Neural crest cell (in vitro differentiated cells): ENCODE measurements around the gene RIOK1. TPM values are rescaled to one million over a fixed set of nuclear protein-coding genes. Genes with fewer than 3 reads are reported as not detected.

Experiments used
- DNase-seq: peaks from one replicate; pipeline ENCODE4 v3.0.0; 2021; ENCODE audit warnings: low read depth, mixed read lengths, low spot score
- H3K27ac Mint-ChIP-seq: one replicate; pipeline ENCODE4 v1.8.0; 2021; ENCODE audit warnings: mild to moderate bottlenecking, mixed read lengths; ENCODE audit not compliant: unreplicated experiment
- H3K27me3 Mint-ChIP-seq: 2 replicates; pipeline ENCODE4 v1.8.0; 2021; ENCODE audit warnings: low read depth, mild to moderate bottlenecking, mixed read lengths
- H3K36me3 Mint-ChIP-seq: 2 replicates; pipeline ENCODE4 v1.8.0; 2021; ENCODE audit warnings: low read depth, mild to moderate bottlenecking, mixed read lengths
- H3K4me1 Mint-ChIP-seq: 2 replicates; pipeline ENCODE4 v1.8.0; 2021; ENCODE audit warnings: mixed read lengths
- H3K4me3 Mint-ChIP-seq: one replicate; pipeline ENCODE4 v1.8.0; 2021; ENCODE audit warnings: mild to moderate bottlenecking, mixed read lengths
- H3K9me3 Mint-ChIP-seq: 2 replicates; pipeline ENCODE4 v1.8.0; 2021; ENCODE audit warnings: mixed read lengths
- CTCF ChIP-seq: fragments of 200-600 bp; sonication (generic); conservative IDR thresholded peaks from 2 replicates; pipeline ENCODE4 v1.5.0; 2021; ENCODE audit warnings: antibody characterized with exemption, mild to moderate bottlenecking
- total RNA-seq: library from RNA; stranded (reverse); gene quantifications from 2 replicates; pipeline ENCODE4 v1.2.1, GENCODE V29; 2021

RIOK1 gene
- total RNA-seq, 1 donor from 2014 or later, result 28.0 TPM

DNA sequence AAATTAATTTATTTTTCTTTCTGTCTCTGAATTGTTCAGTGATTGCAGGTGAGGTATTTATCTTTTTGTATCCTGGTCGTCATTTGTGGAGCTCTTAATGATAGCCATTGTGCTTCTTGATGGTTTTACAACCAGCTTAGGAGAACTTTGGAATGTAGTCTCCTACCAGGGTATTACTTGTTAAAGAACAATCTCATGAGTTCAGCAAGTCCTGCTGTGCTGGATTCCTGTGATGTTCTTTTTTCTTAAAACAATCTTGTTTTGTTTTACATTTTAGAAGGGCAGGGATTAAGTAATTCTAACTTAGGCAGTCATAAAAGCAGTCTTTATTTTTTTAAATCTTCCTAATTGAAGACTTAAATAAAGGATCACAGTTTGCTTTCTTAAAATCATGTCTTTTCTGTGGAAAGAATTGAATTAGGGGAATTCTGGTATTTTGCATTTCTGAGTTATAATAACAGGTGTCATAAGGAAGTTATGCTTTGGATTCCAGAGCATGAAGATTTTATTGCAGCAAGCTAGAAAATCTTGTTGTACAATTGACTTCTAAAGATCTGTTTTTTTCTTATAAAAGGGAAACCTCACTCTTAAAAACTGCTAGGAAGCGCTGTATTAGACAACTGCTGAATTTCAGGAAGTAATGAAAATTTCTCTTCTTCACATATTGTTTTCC is 23.7 kb downstream of the RIOK1 start:
- TF ChIP-seq CTCF, result no peak
- peaks cover 4% of the 10 kb centered on the region for H3K36me3 Mint-ChIP-seq

DNA sequence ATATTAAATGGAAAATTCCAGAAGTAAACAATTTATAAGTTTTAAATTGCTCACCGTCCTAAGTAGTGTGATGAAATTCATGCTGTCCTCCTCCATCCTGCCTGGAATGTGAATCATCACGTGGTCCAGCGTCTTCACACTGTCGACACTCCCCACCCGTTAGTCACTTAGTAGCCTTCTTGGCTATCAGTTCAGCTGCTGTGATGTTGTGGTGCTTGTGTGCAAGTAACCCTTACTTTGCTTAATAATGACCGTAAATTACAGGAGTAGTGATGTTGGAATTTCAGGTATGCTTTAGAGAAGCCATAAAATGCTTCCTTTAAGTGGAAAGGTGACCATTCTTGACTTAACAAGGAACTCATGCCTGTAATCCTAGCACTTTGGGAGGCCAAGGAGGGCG is 25.2 kb downstream of the RIOK1 start:
- H3K36me3 Mint-ChIP-seq, result peaks cover 4% of the 10 kb centered on the region
- no peak overlapping the region for H3K27ac Mint-ChIP-seq
- no peak for TF ChIP-seq CTCF

More for the DNA sequence above, 23.7 kb downstream of the RIOK1 start:
- Mint-ChIP-seq H3K4me1 (no peaks in the 10 kb centered on the region), H3K4me3 (no peak overlapping the region), H3K9me3 (no peaks in the 10 kb centered on the region), H3K27me3 (no peaks in the 10 kb centered on the region), H3K27ac (no peak overlapping the region)
- no peak for DNase-seq

DNA sequence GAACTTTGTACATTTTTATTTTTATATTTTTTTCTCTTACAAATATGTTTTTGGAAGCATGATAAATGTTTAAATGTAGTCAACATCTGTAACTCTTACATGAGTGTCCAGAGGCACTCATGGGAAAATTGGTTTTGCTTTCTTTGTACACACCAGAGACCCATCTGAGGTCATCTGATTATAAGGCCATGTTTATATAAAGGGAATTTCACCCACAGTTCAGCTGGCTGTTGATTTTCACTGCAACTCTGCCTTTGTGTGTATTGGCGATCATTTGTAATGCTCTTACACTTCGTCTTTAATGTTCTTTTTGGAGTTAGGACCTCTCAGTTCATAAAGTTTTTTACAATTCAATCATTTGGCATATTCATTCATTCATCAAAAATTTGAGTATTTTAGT is 28.1 kb downstream of the RIOK1 start:
- Mint-ChIP-seq H3K9me3 (no peaks in the 10 kb centered on the region), H3K36me3 (peaks cover 7% of the 10 kb centered on the region), H3K27ac (no peak overlapping the region), H3K4me1 (no peaks in the 10 kb centered on the region), H3K27me3 (no peaks in the 10 kb centered on the region), H3K4me3 (no peak overlapping the region)
- no peak for TF ChIP-seq CTCF
- no peak for DNase-seq

More for the DNA sequence above, 25.2 kb downstream of the RIOK1 start:
- Mint-ChIP-seq H3K9me3 (no peaks in the 10 kb centered on the region), H3K4me3 (no peak overlapping the region), H3K4me1 (no peaks in the 10 kb centered on the region), H3K27me3 (no peaks in the 10 kb centered on the region)
- DNase-seq, result no peak

DNA sequence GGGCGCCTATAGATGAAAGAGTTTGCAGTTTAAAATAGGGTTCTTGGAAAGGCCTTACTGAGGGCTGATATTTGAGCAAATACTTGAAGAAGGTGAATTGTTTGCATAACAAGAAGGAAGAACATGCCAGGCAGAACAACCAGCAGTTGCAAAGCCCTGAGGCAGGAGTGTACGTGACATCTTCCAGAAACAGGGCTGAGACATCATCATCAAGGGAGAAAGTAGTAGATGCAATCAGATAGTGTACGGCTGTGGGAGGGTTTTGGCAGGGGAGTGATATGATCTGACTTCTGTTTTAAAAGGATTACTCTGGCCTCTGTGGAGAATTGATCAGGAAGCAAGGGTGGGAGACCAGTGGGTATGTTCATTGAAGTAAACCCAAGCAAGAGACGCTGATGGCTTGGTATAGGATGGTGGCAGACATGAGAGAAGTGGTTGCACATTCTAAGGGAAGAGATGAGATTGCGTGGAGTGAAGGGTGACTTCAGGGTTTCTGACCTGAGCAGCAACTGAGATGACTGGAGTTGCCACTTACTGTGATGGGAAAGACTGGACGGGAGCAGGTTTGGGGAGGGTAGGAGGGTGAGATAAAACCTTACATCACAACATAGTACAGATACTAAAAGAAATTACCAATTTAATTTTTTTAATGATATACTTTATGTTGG is 28.8 kb downstream of the RIOK1 start:
- no peak overlapping the region for H3K27ac Mint-ChIP-seq
- H3K36me3 Mint-ChIP-seq, result peaks cover 7% of the 10 kb centered on the region
- H3K27me3 Mint-ChIP-seq, result no peaks in the 10 kb centered on the region
- H3K9me3 Mint-ChIP-seq, result no peaks in the 10 kb centered on the region
- no peak overlapping the region for H3K4me3 Mint-ChIP-seq
- no peaks in the 10 kb centered on the region for H3K4me1 Mint-ChIP-seq
- TF ChIP-seq CTCF, result no peak
- DNase-seq, result no peak

- H3K27me3 Mint-ChIP-seq, result no peaks in the 10 kb centered on the region
Observed at GRCh38 chr6:7419065-7419464, 29.5 kb downstream of the RIOK1 start.

More at GRCh38 chr6:7419065-7419464, 29.5 kb downstream of the RIOK1 start:
- no peak for TF ChIP-seq CTCF
- H3K4me1 Mint-ChIP-seq, result no peaks in the 10 kb centered on the region
- H3K4me3 Mint-ChIP-seq, result no peak overlapping the region
- no peak for DNase-seq
- no peak overlapping the region for H3K27ac Mint-ChIP-seq
- no peaks in the 10 kb centered on the region for H3K9me3 Mint-ChIP-seq
- H3K36me3 Mint-ChIP-seq, result peaks cover 7% of the 10 kb centered on the region
